GM13977 (cell line): Measurements from ENCODE around the gene OR8I2.
"Not testable (repeated sequence)": the region's sequence is repeated elsewhere in the genome, so short reads cannot be mapped to it uniquely, and the experiment has no call there.

Source experiments
- DNase-seq: peaks from one replicate; pipeline ENCODE4 v3.0.0; 2012; ENCODE audit warnings: low spot score
- in situ Hi-C: fragments of 300-500 bp; cut with MboI; formaldehyde crosslinking; loops from one replicate; pipeline ENCODE4 v1.12.0; 2022; ENCODE audit warnings: low sequenced_read_pairs, low pct_unique_long_range_greater_than_20kb, mixed read lengths, inconsistent platforms; ENCODE audit not compliant: unreplicated experiment
- TF ChIP-seq, protein P1 (sequence below): IDR thresholded peaks from 2 replicates; pipeline ENCODE4 v1.5.1; 2012; ENCODE audit warnings: mild to moderate bottlenecking, control low read depth; ENCODE audit not compliant: insufficient read depth; ENCODE audit errors: extremely low read depth, missing control alignments

Gene OR8I2

DNA sequence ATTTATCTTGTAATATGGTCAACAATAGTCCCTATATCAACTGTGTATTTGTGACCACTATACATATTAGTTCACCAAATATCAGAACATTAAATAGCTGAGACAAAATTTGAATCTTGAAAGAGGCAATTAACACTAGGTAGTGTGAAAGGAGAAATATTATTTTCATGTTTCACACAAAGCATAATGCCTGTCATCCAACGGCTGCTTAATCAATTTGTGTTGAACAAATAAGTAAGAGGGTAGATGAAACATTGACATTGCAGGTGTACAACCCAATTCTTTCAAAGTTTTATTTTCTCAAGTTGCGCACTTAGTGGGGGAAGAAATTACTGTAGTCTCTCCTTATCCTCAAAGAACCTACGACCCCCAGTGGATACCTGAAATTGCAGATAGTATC lies 3.4 kb upstream of the OR8I2 start:
- in situ Hi-C loops: no loop called here
- DNase-seq: no peak
- TF ChIP-seq, protein P1, sequence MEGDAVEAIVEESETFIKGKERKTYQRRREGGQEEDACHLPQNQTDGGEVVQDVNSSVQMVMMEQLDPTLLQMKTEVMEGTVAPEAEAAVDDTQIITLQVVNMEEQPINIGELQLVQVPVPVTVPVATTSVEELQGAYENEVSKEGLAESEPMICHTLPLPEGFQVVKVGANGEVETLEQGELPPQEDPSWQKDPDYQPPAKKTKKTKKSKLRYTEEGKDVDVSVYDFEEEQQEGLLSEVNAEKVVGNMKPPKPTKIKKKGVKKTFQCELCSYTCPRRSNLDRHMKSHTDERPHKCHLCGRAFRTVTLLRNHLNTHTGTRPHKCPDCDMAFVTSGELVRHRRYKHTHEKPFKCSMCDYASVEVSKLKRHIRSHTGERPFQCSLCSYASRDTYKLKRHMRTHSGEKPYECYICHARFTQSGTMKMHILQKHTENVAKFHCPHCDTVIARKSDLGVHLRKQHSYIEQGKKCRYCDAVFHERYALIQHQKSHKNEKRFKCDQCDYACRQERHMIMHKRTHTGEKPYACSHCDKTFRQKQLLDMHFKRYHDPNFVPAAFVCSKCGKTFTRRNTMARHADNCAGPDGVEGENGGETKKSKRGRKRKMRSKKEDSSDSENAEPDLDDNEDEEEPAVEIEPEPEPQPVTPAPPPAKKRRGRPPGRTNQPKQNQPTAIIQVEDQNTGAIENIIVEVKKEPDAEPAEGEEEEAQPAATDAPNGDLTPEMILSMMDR: peak; percentile 6

DNA sequence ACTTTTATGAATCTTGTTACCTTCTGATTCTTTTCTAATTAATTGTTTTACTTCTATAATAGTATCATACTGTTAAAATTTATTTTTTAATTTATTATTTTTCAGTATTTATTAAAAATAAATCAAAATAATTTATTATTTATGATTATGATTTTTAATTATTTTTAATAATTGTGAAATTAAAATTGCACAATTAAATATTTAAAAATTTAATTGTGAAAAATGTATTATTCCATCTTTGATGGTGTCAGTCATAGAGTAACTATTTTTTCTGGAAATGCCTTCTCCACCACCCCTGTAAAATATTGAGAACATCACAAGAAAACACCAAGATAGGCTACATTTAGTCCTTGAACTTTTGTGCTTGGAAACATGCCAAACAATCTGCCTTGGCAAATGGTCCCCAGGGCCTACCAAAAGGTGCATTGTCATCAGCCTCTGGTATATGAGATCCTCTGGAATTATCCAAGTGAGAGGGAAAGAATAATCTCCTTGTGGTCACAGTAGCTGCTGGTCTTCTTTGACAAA lies 10.2 kb downstream of the OR8I2 start, which contains the start of gene OR8H2:
OR8H2 (plus strand) TSS at position 478 of the 528 bp plus-strand sequence. CDS start 1,356 bp downstream, outside the sequence.
- in situ Hi-C loops: no loop called here
- TF ChIP-seq, protein P1: no peak
- DNase-seq: no peak

DNA sequence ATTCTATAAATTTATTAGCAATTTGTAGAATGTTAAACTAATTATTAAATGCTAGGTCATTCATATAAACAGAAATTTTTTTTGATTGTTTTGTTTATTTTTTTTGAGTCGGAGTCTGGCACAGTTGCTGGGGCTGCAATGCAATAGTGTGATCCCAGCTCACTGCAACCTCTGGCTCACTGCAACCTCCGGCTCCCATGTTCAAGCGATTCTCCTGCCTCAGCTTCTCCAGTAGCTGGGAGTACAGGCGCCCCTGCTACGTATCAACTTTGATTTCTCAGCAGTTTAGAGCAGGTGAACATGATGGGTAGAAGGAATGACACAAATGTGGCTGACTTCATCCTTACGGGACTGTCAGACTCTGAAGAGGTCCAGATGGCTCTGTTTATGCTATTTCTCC lies 29.0 kb downstream of the OR8I2 start, which contains the start of gene OR8H3:
OR8H3 (plus strand) TSS at position 301 of the 400 bp plus-strand sequence; CDS start at position 301, 0 bp downstream.
- TF ChIP-seq, protein P1: no peak
- DNase-seq: no peak
- in situ Hi-C loops: no loop called here

DNA sequence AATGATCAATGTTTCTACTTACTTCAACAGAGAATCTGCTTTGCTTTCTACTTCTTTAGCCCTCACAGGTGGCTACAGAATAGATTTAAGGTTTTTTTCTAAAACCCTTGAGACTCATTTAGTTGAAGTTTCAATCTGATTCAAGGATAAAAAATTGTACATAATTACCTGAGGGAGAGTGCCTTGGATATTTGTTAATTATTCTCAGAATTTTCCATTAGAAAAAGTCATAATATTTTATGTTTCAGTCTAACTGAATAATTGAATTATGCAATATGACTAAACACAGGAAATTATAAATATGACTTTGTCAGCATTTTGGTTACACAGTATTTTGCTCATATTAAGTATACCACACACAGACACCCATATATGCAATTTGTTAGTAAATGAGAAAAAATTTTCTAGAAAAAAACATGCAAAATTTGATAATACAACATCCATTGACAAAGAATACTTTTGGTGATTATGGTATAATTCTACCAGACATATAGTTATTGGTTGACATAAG lies 47.1 kb downstream of the OR8I2 start, which contains the start of gene OR8J3:
OR8J3 (minus strand) TSS at position 51 of the 511 bp plus-strand sequence. CDS start 2,483 bp downstream, outside the sequence.
- in situ Hi-C loops: no loop called here

DNA sequence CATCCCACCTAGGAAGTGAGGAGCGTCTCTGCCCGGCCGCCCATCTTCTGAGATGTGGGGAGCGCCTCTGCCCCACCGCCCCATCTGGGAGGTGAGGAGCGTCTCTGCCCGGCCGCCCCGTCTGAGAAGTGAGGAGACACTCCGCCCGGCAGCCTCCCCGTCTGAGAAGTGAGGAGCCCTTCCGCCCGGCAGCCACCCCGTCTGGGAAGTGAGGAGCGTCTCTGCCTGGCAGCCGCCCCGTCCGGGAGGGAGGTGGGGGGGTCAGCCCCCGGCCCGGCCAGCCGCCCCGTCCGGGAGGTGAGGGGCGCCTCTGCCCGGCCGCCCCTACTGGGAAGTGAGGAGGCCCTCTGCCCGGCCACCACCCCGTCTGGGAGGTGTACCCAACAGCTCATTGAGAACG lies 50.6 kb downstream of the OR8I2 start:
- DNase-seq, in situ Hi-C loops: not testable (repeated sequence)

More for the DNA sequence above, 47.1 kb downstream of the OR8I2 start, which contains the start of gene OR8J3:
- TF ChIP-seq, protein P1: no peak
- no peak for DNase-seq
